PC-9 (cell line): ENCODE measurements around the gene CRY2. TPM values are rescaled to one million over a fixed set of nuclear protein-coding genes. Genes with fewer than 3 reads are reported as not detected.

Experiments used
- BruUV-seq: library from RNA; stranded (reverse); fragments of 400-500 nt; replicated peaks from 2 replicates; lab custom pipeline; 2021; lab: Mats Ljungman, UMichigan
- CTCF ChIA-PET: fragments of 300-600 bp; sonication (Branson Sonifier 250); formaldehyde crosslinking; loops from one replicate; lab custom pipeline; 2022; ENCODE audit warnings: antibody characterized with exemption; lab: Charles Lee
- POLR2A ChIA-PET: fragments of 300-600 bp; sonication (Branson Sonifier 250); formaldehyde crosslinking; loops from one replicate; lab custom pipeline; 2022; ENCODE audit warnings: antibody characterized with exemption; ENCODE audit not compliant: unreplicated experiment; lab: Charles Lee
- DNase-seq, 2 experiments: peaks; one replicate each; pipeline versions ENCODE4 v3.0.0 to v3.0.0-alpha.2; 2015 to 2022; ENCODE audit warnings: mixed read lengths in 1 of 2
- H2AFZ ChIP-seq: fragments of 200-600 bp; sonication (generic); 2 replicates; pipeline ENCODE4 v1.8.1; 2017; ENCODE audit warnings: antibody characterized with exemption
- H3F3A ChIP-seq: fragments of 200-600 bp; sonication (generic); 2 replicates; pipeline ENCODE4 v1.8.1; 2017; ENCODE audit warnings: antibody characterized with exemption, mild to moderate bottlenecking, low read depth; ENCODE audit not compliant: insufficient read depth
- H3K27ac ChIP-seq: fragments of 200-600 bp; sonication (generic); 2 replicates; pipeline ENCODE4 v1.6.1; 2016; ENCODE audit warnings: mixed run types
- H3K27me3 ChIP-seq: fragments of 200-600 bp; sonication (generic); 2 replicates; pipeline ENCODE4 v1.6.1; 2016; ENCODE audit warnings: low read depth, mixed run types; ENCODE audit not compliant: insufficient read depth
- H3K36me3 ChIP-seq: fragments of 200-600 bp; sonication (generic); 2 replicates; pipeline ENCODE4 v1.6.1; 2016; ENCODE audit warnings: low read depth, mixed run types
- H3K4me1 ChIP-seq: fragments of 200-600 bp; sonication (generic); replicated peaks from 2 replicates; pipeline ENCODE4 v1.6.1; 2016; ENCODE audit warnings: mixed run types; ENCODE audit not compliant: insufficient read depth
- H3K4me2 ChIP-seq: fragments of 200-600 bp; sonication (generic); 2 replicates; pipeline ENCODE4 v1.6.1; 2017; ENCODE audit warnings: mixed run types
- H3K4me3 ChIP-seq: fragments of 200-600 bp; sonication (generic); 2 replicates; pipeline ENCODE4 v1.6.1; 2016; ENCODE audit warnings: mixed run types
- H3K79me2 ChIP-seq: fragments of 200-600 bp; sonication (generic); 2 replicates; pipeline ENCODE4 v1.6.1; 2017; ENCODE audit warnings: low read depth, mixed run types
- H3K9me2 ChIP-seq: fragments of 200-600 bp; sonication (generic); 2 replicates; pipeline ENCODE4 v1.8.1; 2017; ENCODE audit warnings: mild to moderate bottlenecking; ENCODE audit not compliant: insufficient read depth
- H3K9me3 ChIP-seq: fragments of 200-600 bp; sonication (generic); 2 replicates; pipeline ENCODE4 v1.8.1; 2016; ENCODE audit warnings: low read depth; ENCODE audit not compliant: insufficient read depth
- H4K20me1 ChIP-seq: fragments of 200-600 bp; sonication (generic); 2 replicates; pipeline ENCODE4 v1.8.1; 2017; ENCODE audit not compliant: insufficient read depth
- CTCF ChIP-seq: fragments of 200-600 bp; sonication (generic); conservative IDR thresholded peaks from 2 replicates; pipeline ENCODE4 v1.6.1; 2017; ENCODE audit warnings: mixed run types, antibody characterized with exemption, mild to moderate bottlenecking, moderate library complexity
- EZH2 ChIP-seq: fragments of 200-600 bp; sonication (generic); IDR thresholded peaks from 2 replicates; pipeline ENCODE4 v1.8.0; 2017; ENCODE audit warnings: antibody characterized with exemption, low read depth
- intact Hi-C: fragments of 100-400 bp; cut with micrococcal nuclease; formaldehyde crosslinking; loops from one replicate; pipeline ENCODE4 v1.10.0; 2022; ENCODE audit not compliant: unreplicated experiment
- total RNA-seq: library from RNA; stranded (reverse); gene quantifications from 2 replicates; pipeline ENCODE4 v1.2.3, GENCODE V29; 2021

Gene CRY2
- total RNA-seq, 1 experiment from 2014 or later: 17.5 TPM

GRCh38 chr11:45856044-45856468, 8.8 kb downstream of the CRY2 start:
- ChIA-PET POLR2A (no interaction called here), CTCF (no interaction called here)
- H3K4me2 ChIP-seq: no peak overlapping the region
- DNase-seq: no peak
- no peaks in the 10 kb centered on the region for H3F3A ChIP-seq
- no peak overlapping the region for H3K4me3 ChIP-seq
- no peak overlapping the region for H2AFZ ChIP-seq
- no peaks in the 10 kb centered on the region for H3K79me2 ChIP-seq
- no peaks in the 10 kb centered on the region for H3K9me3 ChIP-seq
- no TSS peak for BruUV-seq
- H4K20me1 ChIP-seq: 0 out of 2 replicates have a peak, but pooled peaks cover 7% of the 10 kb centered on the region
- TF ChIP-seq CTCF (no peak), EZH2 (no peak)
- H3K27ac ChIP-seq: no peak overlapping the region
- 0 out of 2 replicates have a peak, but pooled peaks cover 3% of the 10 kb centered on the region for H3K36me3 ChIP-seq
- no peaks in the 10 kb centered on the region for H3K9me2 ChIP-seq
- intact Hi-C loops: no loop called here
- H3K4me1 ChIP-seq: no peaks in the 10 kb centered on the region
- no peaks in the 10 kb centered on the region for H3K27me3 ChIP-seq

- peak in 1 of 2 experiments; percentile 78 for DNase-seq
- no peaks in the 10 kb centered on the region for H3K27me3 ChIP-seq
- no peaks in the 10 kb centered on the region for H3F3A ChIP-seq
- intact Hi-C loops: no loop called here
- H3K9me2 ChIP-seq: no peaks in the 10 kb centered on the region
- H3K4me1 ChIP-seq: no peaks in the 10 kb centered on the region
- H3K27ac ChIP-seq: no peak overlapping the region
- no peaks in the 10 kb centered on the region for H4K20me1 ChIP-seq
- no peak overlapping the region for H3K4me3 ChIP-seq
- H3K9me3 ChIP-seq: no peaks in the 10 kb centered on the region
- CTCF ChIA-PET: interaction anchor here (0.6 kb wide), 1 partner anchor 11 kb away, joined by 5 read pairs; no protein-coding TSS in a partner anchor
- H3K79me2 ChIP-seq: no peaks in the 10 kb centered on the region
- BruUV-seq: no TSS peak
- no peak for TF ChIP-seq EZH2
- no peak for TF ChIP-seq CTCF
- POLR2A ChIA-PET: no interaction called here
- 0 out of 2 replicates have a peak, but pooled peaks cover 3% of the 10 kb centered on the region for H3K36me3 ChIP-seq
- no peak overlapping the region for H2AFZ ChIP-seq
- H3K4me2 ChIP-seq: no peak overlapping the region
These were observed 10.7 kb downstream of the CRY2 start for GRCh38 chr11:45857961-45858474.

DNA sequence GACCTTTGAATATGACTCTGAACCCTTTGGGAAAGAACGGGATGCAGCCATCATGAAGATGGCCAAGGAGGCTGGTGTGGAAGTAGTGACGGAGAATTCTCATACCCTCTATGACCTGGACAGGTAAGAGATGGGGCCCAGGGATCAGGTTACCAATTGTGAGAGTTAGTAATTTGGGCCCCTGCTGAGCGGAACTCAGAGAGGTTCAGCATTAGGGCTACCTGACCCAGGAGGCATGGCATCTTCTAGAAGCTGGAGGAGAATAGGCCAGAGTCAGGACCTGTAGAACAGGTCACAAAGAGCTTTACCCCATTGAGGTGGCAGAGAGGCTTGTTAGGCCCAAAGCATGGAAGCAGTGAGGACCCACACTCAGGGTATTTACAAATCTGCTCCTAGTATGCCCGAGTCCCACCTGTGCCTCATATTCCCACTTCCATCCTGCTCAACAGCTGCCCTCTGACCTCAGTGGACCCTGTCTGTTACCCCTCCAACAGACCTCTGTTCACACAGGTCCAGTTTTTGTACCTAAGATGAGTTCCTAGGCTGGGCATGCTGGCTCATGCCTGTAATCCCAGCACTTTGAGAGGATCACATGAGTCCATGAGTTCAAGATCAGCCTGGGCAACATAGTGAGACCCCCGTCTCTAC, 11.6 kb downstream of the CRY2 start:
- H3K4me1 ChIP-seq: no peaks in the 10 kb centered on the region
- H3K4me3 ChIP-seq: no peak overlapping the region
- POLR2A ChIA-PET: no interaction called here
- 0 out of 2 replicates have a peak, but pooled peaks cover 3% of the 10 kb centered on the region for H3K36me3 ChIP-seq
- DNase-seq: no peak
- H3K4me2 ChIP-seq: no peak overlapping the region
- no peaks in the 10 kb centered on the region for H3F3A ChIP-seq
- H3K9me3 ChIP-seq: no peaks in the 10 kb centered on the region
- no peaks in the 10 kb centered on the region for H4K20me1 ChIP-seq
- no peaks in the 10 kb centered on the region for H3K79me2 ChIP-seq
- intact Hi-C loops: no loop called here
- no peak overlapping the region for H2AFZ ChIP-seq
- no TSS peak for BruUV-seq
- H3K27ac ChIP-seq: no peak overlapping the region
- no peak for TF ChIP-seq CTCF
- TF ChIP-seq EZH2: no peak
- CTCF ChIA-PET: no interaction called here
- H3K9me2 ChIP-seq: no peaks in the 10 kb centered on the region
- H3K27me3 ChIP-seq: no peaks in the 10 kb centered on the region
